Measurements from ENCODE around the gene MARCHF10.

The MARCHF10 gene

GRCh38 chr17:62718429-62718828 lies 89.7 kb downstream of the MARCHF10 start:
- H3K36me3 ChIP-seq (ENCODE audit: control insufficient read depth, insufficient read depth, low read length), result no peaks in the 10 kb centered on the region
- no peaks in the 10 kb centered on the region for H3K27me3 ChIP-seq (replicated peaks; ENCODE audit: control insufficient read depth, insufficient read depth, low read length)
- no peak for TF ChIP-seq CTCF (IDR thresholded peaks at IDR 0.05; ENCODE audit: insufficient read depth, low read length, poor library complexity, severe bottlenecking)
- no peak overlapping the region for H3K4me3 ChIP-seq (replicated peaks; ENCODE audit: low read depth, low read length)
- no peak for DNase-seq (ENCODE audit: extremely low read depth, insufficient read length)

GRCh38 chr17:62717889-62718288 lies 90.2 kb downstream of the MARCHF10 start:
- DNase-seq (ENCODE audit: extremely low read depth, insufficient read length), result no peak
- Histone ChIP-seq H3K4me3 (replicated peaks; ENCODE audit: low read depth, low read length) (no peak overlapping the region), H3K36me3 (ENCODE audit: control insufficient read depth, insufficient read depth, low read length) (no peaks in the 10 kb centered on the region), H3K27me3 (replicated peaks; ENCODE audit: control insufficient read depth, insufficient read depth, low read length) (no peaks in the 10 kb centered on the region)
- no peak for TF ChIP-seq CTCF (IDR thresholded peaks at IDR 0.05; ENCODE audit: insufficient read depth, low read length, poor library complexity, severe bottlenecking)

GRCh38 chr17:62717589-62717855 lies 90.6 kb downstream of the MARCHF10 start:
- no peaks in the 10 kb centered on the region for H3K36me3 ChIP-seq (ENCODE audit: control insufficient read depth, insufficient read depth, low read length)
- TF ChIP-seq CTCF (IDR thresholded peaks at IDR 0.05; ENCODE audit: insufficient read depth, low read length, poor library complexity, severe bottlenecking), result no peak
- no peak overlapping the region for H3K4me3 ChIP-seq (replicated peaks; ENCODE audit: low read depth, low read length)
- H3K27me3 ChIP-seq (replicated peaks; ENCODE audit: control insufficient read depth, insufficient read depth, low read length), result no peaks in the 10 kb centered on the region
- no peak for DNase-seq (ENCODE audit: extremely low read depth, insufficient read length)

- Histone ChIP-seq H3K36me3 (ENCODE audit: control insufficient read depth, insufficient read depth, low read length) (no peaks in the 10 kb centered on the region), H3K4me3 (replicated peaks; ENCODE audit: low read depth, low read length) (no peak overlapping the region), H3K27me3 (replicated peaks; ENCODE audit: control insufficient read depth, insufficient read depth, low read length) (no peaks in the 10 kb centered on the region)
- no peak for DNase-seq (ENCODE audit: extremely low read depth, insufficient read length)
- no peak for TF ChIP-seq CTCF (IDR thresholded peaks at IDR 0.05; ENCODE audit: insufficient read depth, low read length, poor library complexity, severe bottlenecking)
Observed at GRCh38 chr17:62716834-62717588, 91.1 kb downstream of the MARCHF10 start.

GRCh38 chr17:62715882-62716390 lies 92.2 kb downstream of the MARCHF10 start:
- no peak for TF ChIP-seq CTCF (IDR thresholded peaks at IDR 0.05; ENCODE audit: insufficient read depth, low read length, poor library complexity, severe bottlenecking)
- no peaks in the 10 kb centered on the region for H3K36me3 ChIP-seq (ENCODE audit: control insufficient read depth, insufficient read depth, low read length)
- H3K4me3 ChIP-seq (replicated peaks; ENCODE audit: low read depth, low read length), result no peak overlapping the region
- H3K27me3 ChIP-seq (replicated peaks; ENCODE audit: control insufficient read depth, insufficient read depth, low read length), result no peaks in the 10 kb centered on the region
- no peak for DNase-seq (ENCODE audit: extremely low read depth, insufficient read length)
